ENCODE measurements around the gene HPN.

The HPN gene

GRCh38 chr19:35061583-35062373 lies 20.3 kb downstream of the HPN start:
- H3K27me3 ChIP-seq: no peaks in the 10 kb centered on the region
- H3K4me1 ChIP-seq: peaks cover 0 to 12% (median 4%) of the 10 kb centered on the region in 10 experiments; a peak in 7 of 20 replicates
- peaks cover 0 to 5% (median 0%) of the 10 kb centered on the region in 11 experiments; a peak in 3 of 22 replicates for H3K9me3 ChIP-seq (replicated peaks in 1 of 11)
- no peak overlapping the region for H3K4me3 ChIP-seq
- no peak overlapping the region for H3K4me2 ChIP-seq
- no peak overlapping the region for H3K27ac ChIP-seq
- TF ChIP-seq Cebpa-rat (IDR thresholded peaks at IDR 0.05): no peak
- no peaks in the 10 kb centered on the region for H3K36me3 ChIP-seq
- H3K9ac ChIP-seq: no peak overlapping the region
- H4K20me1 ChIP-seq: no peaks in the 10 kb centered on the region

GRCh38 chr19:35062942-35063341 lies 21.4 kb downstream of the HPN start:
- Histone ChIP-seq H3K4me1 (peaks cover 0 to 21% (median 10%) of the 10 kb centered on the region in 10 experiments; a peak in 10 of 20 replicates), H3K9ac (no peak overlapping the region), H3K9me3 (replicated peaks in 1 of 11) (peaks cover 0 to 6% (median 0%) of the 10 kb centered on the region in 11 experiments; a peak in 3 of 22 replicates), H3K27ac (no peak overlapping the region), H3K4me2 (no peak overlapping the region), H3K27me3 (no peaks in the 10 kb centered on the region), H3K36me3 (no peaks in the 10 kb centered on the region), H3K4me3 (no peak overlapping the region), H4K20me1 (no peaks in the 10 kb centered on the region)
- TF ChIP-seq Cebpa-rat (IDR thresholded peaks at IDR 0.05): no peak

GRCh38 chr19:35063940-35064818 lies 22.7 kb downstream of the HPN start:
- Histone ChIP-seq H3K9me3 (replicated peaks in 1 of 11) (peaks cover 0 to 6% (median 0%) of the 10 kb centered on the region in 11 experiments; a peak in 3 of 22 replicates), H3K4me3 (no peak overlapping the region), H3K4me1 (peaks cover 0 to 28% (median 10%) of the 10 kb centered on the region in 10 experiments; a peak in 10 of 20 replicates), H3K4me2 (no peak overlapping the region), H3K27me3 (no peaks in the 10 kb centered on the region), H3K9ac (no peak overlapping the region), H3K27ac (no peak overlapping the region), H4K20me1 (no peaks in the 10 kb centered on the region), H3K36me3 (no peaks in the 10 kb centered on the region)
- TF ChIP-seq Cebpa-rat (IDR thresholded peaks at IDR 0.05): no peak

- peak overlapping the region in 8 of 11 experiments; percentile 51 to 77 (median 64); a peak in 10 of 22 replicates for H3K27ac ChIP-seq
- peaks cover 0 to 35% (median 12%) of the 10 kb centered on the region in 10 experiments; a peak in 11 of 20 replicates for H3K4me1 ChIP-seq
- H3K36me3 ChIP-seq: no peaks in the 10 kb centered on the region
- peak overlapping the region in 1 of 11 experiments; percentile 10; a peak in 1 of 22 replicates for H3K4me2 ChIP-seq
- no peaks in the 10 kb centered on the region for H3K27me3 ChIP-seq
- H3K9ac ChIP-seq: peak overlapping the region in 1 of 11 experiments; percentile 13; a peak in 1 of 22 replicates
- H3K9me3 ChIP-seq (replicated peaks in 1 of 11): peaks cover 3 to 12% (median 6%) of the 10 kb centered on the region in 11 experiments; a peak in 20 of 22 replicates
- no peaks in the 10 kb centered on the region for H4K20me1 ChIP-seq
- H3K4me3 ChIP-seq: no peak overlapping the region
- no peak for TF ChIP-seq Cebpa-rat (IDR thresholded peaks at IDR 0.05)
Observed at GRCh38 chr19:35065574-35065973, 24.1 kb downstream of the HPN start.

GRCh38 chr19:35066121-35066520 lies 24.6 kb downstream of the HPN start:
- Histone ChIP-seq H3K4me3 (no peak overlapping the region), H3K9me3 (replicated peaks in 1 of 11) (peaks cover 5 to 15% (median 9%) of the 10 kb centered on the region in 11 experiments; a peak in 20 of 22 replicates), H3K4me1 (peaks cover 0 to 35% (median 12%) of the 10 kb centered on the region in 10 experiments; a peak in 11 of 20 replicates), H3K27ac (peak overlapping the region in 9 of 11 experiments; percentile 36 to 77 (median 62); a peak in 17 of 22 replicates), H3K4me2 (peak overlapping the region in 4 of 11 experiments; percentile 10 to 50 (median 28); a peak in 5 of 22 replicates), H3K36me3 (no peaks in the 10 kb centered on the region), H3K27me3 (no peaks in the 10 kb centered on the region), H4K20me1 (no peaks in the 10 kb centered on the region), H3K9ac (peak overlapping the region in 7 of 11 experiments; percentile 4 to 40 (median 15); a peak in 6 of 22 replicates)
- TF ChIP-seq Cebpa-rat (IDR thresholded peaks at IDR 0.05): no peak

GRCh38 chr19:35066691-35067563 lies 25.4 kb downstream of the HPN start:
- Histone ChIP-seq H3K4me2 (peak overlapping the region in 10 of 11 experiments; percentile 13 to 63 (median 34); a peak in 14 of 22 replicates), H3K27ac (peak overlapping the region in 10 of 11 experiments; percentile 20 to 77 (median 62); a peak in 17 of 22 replicates), H4K20me1 (no peaks in the 10 kb centered on the region), H3K9ac (peak overlapping the region in 7 of 11 experiments; percentile 19 to 49 (median 29); a peak in 7 of 22 replicates), H3K36me3 (no peaks in the 10 kb centered on the region), H3K4me3 (peak overlapping the region in 1 of 10 experiments; percentile 4; a peak in 3 of 20 replicates), H3K27me3 (no peaks in the 10 kb centered on the region), H3K9me3 (replicated peaks in 1 of 11) (peaks cover 5 to 15% (median 9%) of the 10 kb centered on the region in 11 experiments; a peak in 20 of 22 replicates), H3K4me1 (peaks cover 0 to 35% (median 12%) of the 10 kb centered on the region in 10 experiments; a peak in 12 of 20 replicates)
- TF ChIP-seq Cebpa-rat (IDR thresholded peaks at IDR 0.05): peak in 3 of 11 experiments; percentile 11 to 45 (median 32); a peak in 3 of 22 replicates

GRCh38 chr19:35068941-35069634 lies 27.6 kb downstream of the HPN start:
- Histone ChIP-seq H3K27ac (no peak overlapping the region), H3K4me1 (peaks cover 0 to 52% (median 22%) of the 10 kb centered on the region in 10 experiments; a peak in 17 of 20 replicates), H4K20me1 (no peaks in the 10 kb centered on the region), H3K9me3 (replicated peaks in 1 of 11) (peaks cover 5 to 15% (median 9%) of the 10 kb centered on the region in 11 experiments; a peak in 20 of 22 replicates), H3K36me3 (no peaks in the 10 kb centered on the region), H3K4me2 (0 out of 22 replicates have a peak overlapping the region, but pooled peaks of 1 of the 11 experiments have one; percentile 0), H3K4me3 (no peak overlapping the region), H3K27me3 (peaks cover 0 to 11% (median 0%) of the 10 kb centered on the region in 11 experiments; a peak in 4 of 22 replicates), H3K9ac (no peak overlapping the region)
- no peak for TF ChIP-seq Cebpa-rat (IDR thresholded peaks at IDR 0.05)

Data from BLaER1 treated with 17β-estradiol and CSF1 and Interleukin-3, amounts not matched to agents 10 nM and 100 nM (cell line).